GM23248 (cell line): Measurements from ENCODE around the gene STAMBPL1.

Experiments
- EZH2 ChIP-seq: fragments of 200-600 bp; sonication (generic); IDR thresholded peaks from 2 replicates; pipeline ENCODE4 v1.6.1; 2018; ENCODE audit warnings: antibody characterized with exemption, mild to moderate bottlenecking; ENCODE audit not compliant: insufficient read depth, poor library complexity, severe bottlenecking
- EZH2phosphoT487 ChIP-seq: fragments of 200-600 bp; sonication (generic); IDR thresholded peaks from 2 replicates; pipeline ENCODE4 v1.6.1; 2018; ENCODE audit warnings: antibody characterized with exemption, moderate library complexity, mild to moderate bottlenecking, low read depth; ENCODE audit not compliant: insufficient read depth

DNA sequence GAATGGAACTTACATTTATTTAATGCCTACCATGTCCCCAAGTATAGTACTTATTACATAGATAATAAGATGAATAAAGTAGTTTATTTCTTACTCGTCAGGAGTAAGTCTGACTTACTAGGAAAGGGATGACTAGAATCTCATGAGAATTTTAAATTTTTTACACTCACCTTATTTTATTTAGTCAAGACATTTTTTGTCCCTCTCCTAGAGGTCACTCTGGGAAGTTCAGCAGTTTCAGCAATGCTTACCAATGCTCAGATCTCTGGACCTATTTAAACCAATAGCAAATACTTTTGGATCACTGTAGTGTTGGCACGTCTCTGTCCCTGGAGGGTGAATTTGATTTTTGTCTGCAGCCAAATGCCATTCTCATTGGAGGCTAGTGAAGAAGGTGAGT is 83.3 kb downstream of the STAMBPL1 start:
- no peak for TF ChIP-seq EZH2phosphoT487
- TF ChIP-seq EZH2 = no peak
